Measurements from ENCODE around the gene TPRG1L.

Gene TPRG1L

GRCh38 chr1:3646596-3646995 lies 21.8 kb downstream of the TPRG1L start:
- DNase-seq (ENCODE audit: low read depth): no peak

- peak; percentile 80 for DNase-seq (ENCODE audit: low read depth)
These were observed 24.8 kb downstream of the TPRG1L start, which contains the start of gene WRAP73 for GRCh38 chr1:3649342-3650247. Gene WRAP73 (minus strand): TSS chr1:3650103. CDS start chr1:3649999, 104 bp downstream.

- DNase-seq (ENCODE audit: low read depth): no peak
These were observed 25.6 kb downstream of the TPRG1L start for GRCh38 chr1:3650248-3651025.

GRCh38 chr1:3651026-3651929 lies 26.5 kb downstream of the TPRG1L start:
- DNase-seq (ENCODE audit: low read depth): no peak

- no peak for DNase-seq (ENCODE audit: low read depth)
These were observed 27.2 kb downstream of the TPRG1L start, which contains the start of gene TP73 for GRCh38 chr1:3651930-3652547. Gene TP73 (plus strand): TSS chr1:3652516. CDS start chr1:3682366, 29,850 bp downstream.

GRCh38 chr1:3652548-3653285 lies 27.9 kb downstream of the TPRG1L start:
- no peak for DNase-seq (ENCODE audit: low read depth)

GRCh38 chr1:3653286-3653618 lies 28.4 kb downstream of the TPRG1L start:
- no peak for DNase-seq (ENCODE audit: low read depth)

GRCh38 chr1:3654549-3655281 lies 29.9 kb downstream of the TPRG1L start:
- no peak for DNase-seq (ENCODE audit: low read depth)

- no peak for DNase-seq (ENCODE audit: low read depth)
These were observed 31.8 kb downstream of the TPRG1L start for GRCh38 chr1:3656450-3657095.

- DNase-seq (ENCODE audit: low read depth): no peak
These were observed 32.3 kb downstream of the TPRG1L start for GRCh38 chr1:3657096-3657475.

- no peak for DNase-seq (ENCODE audit: low read depth)
These were observed 32.9 kb downstream of the TPRG1L start for GRCh38 chr1:3657578-3658230.

- DNase-seq (ENCODE audit: low read depth): no peak
These were observed 33.4 kb downstream of the TPRG1L start for GRCh38 chr1:3658231-3658615.

GRCh38 chr1:3659093-3659492 lies 34.3 kb downstream of the TPRG1L start:
- no peak for DNase-seq (ENCODE audit: low read depth)

- no peak for DNase-seq (ENCODE audit: low read depth)
These were observed 35.9 kb downstream of the TPRG1L start for GRCh38 chr1:3660704-3661103.

- DNase-seq (ENCODE audit: low read depth): no peak
These were observed 36.8 kb downstream of the TPRG1L start for GRCh38 chr1:3661631-3662030.

- no peak for DNase-seq (ENCODE audit: low read depth)
These were observed 37.4 kb downstream of the TPRG1L start for GRCh38 chr1:3662080-3662671.

- DNase-seq (ENCODE audit: low read depth): no peak
These were observed 39.3 kb downstream of the TPRG1L start for GRCh38 chr1:3663999-3664699.

Data from stromal cell of bone marrow (primary cell).